ENCODE data around the gene ZBTB46. TPM values are rescaled to one million over a fixed set of nuclear protein-coding genes. Genes with fewer than 3 reads are reported as not detected.

ZBTB46 gene
- total RNA-seq, 1 donor from 2014 or later = 0.53 TPM

DNA sequence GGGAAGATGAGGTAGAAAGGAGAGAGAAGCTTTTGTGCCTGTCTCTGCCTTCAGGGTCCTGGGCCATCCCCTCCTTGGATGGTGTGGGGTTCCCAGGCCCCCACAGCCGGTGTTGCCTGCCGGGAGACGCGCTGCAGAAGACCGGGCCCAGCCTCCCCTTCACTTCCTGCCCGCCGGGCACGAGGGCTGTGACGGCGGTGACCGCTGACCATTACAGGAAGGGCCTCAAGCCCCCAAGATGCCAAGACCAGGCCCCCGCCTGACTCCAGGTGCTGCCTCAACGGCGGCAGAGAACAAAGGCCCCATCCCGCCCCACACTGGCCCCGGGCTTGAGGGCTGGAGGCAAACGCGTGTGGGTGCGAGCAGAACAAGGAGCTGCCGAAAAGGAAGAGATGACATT, 38.2 kb downstream of the ZBTB46 start:
- Histone ChIP-seq H3K4me3 (ENCODE audit: low read depth, low read length) (no peak overlapping the region), H3K36me3 (ENCODE audit: control insufficient read depth, insufficient read depth, low read length) (no peaks in the 10 kb centered on the region), H3K27me3 (ENCODE audit: control insufficient read depth, insufficient read depth, low read length) (peaks cover 1% of the 10 kb centered on the region)
- no peak for FAIRE-seq
- TF ChIP-seq, protein P1, sequence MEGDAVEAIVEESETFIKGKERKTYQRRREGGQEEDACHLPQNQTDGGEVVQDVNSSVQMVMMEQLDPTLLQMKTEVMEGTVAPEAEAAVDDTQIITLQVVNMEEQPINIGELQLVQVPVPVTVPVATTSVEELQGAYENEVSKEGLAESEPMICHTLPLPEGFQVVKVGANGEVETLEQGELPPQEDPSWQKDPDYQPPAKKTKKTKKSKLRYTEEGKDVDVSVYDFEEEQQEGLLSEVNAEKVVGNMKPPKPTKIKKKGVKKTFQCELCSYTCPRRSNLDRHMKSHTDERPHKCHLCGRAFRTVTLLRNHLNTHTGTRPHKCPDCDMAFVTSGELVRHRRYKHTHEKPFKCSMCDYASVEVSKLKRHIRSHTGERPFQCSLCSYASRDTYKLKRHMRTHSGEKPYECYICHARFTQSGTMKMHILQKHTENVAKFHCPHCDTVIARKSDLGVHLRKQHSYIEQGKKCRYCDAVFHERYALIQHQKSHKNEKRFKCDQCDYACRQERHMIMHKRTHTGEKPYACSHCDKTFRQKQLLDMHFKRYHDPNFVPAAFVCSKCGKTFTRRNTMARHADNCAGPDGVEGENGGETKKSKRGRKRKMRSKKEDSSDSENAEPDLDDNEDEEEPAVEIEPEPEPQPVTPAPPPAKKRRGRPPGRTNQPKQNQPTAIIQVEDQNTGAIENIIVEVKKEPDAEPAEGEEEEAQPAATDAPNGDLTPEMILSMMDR (IDR thresholded peaks at IDR 0.05; ENCODE audit: insufficient read depth, low read length, severe bottlenecking) = no peak
- no peak for DNase-seq (ENCODE audit: low read depth)

DNA sequence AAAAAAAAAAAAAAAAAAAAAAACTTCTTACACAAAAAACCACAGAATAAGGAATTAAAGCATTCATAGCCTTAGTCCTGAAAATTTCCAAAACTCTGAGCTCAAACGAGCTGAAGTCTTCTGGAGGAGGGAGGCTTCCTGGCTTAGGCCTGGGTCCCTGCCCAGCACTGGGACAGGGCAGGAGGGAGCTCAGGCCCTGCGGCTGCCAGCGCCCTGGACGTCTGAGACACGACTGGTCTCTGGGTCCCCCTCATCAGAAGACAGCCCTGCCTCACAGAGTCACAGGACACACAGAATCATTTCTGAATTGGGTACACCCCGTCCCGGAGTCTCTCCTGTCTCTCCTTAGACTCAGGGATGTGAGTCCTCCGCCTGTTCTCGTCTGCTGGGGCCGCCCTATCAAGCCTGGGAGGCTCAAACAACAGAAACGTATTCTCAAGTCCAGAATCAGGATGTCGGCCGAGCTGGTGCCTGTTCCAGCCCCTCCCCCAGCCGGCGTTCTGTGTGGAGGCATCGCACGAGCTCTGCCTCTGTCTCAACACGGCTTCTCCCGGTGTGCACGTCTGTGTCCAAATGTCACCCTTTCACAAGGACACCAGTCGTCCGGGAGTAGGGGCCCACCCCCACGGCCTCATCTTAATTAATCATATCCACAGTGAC, 39.4 kb downstream of the ZBTB46 start:
- no peak for FAIRE-seq
- H3K36me3 ChIP-seq (ENCODE audit: control insufficient read depth, insufficient read depth, low read length) = no peaks in the 10 kb centered on the region
- peaks cover 1% of the 10 kb centered on the region for H3K27me3 ChIP-seq (ENCODE audit: control insufficient read depth, insufficient read depth, low read length)
- H3K4me3 ChIP-seq (ENCODE audit: low read depth, low read length) = no peak overlapping the region
- TF ChIP-seq, protein P1 (IDR thresholded peaks at IDR 0.05; ENCODE audit: insufficient read depth, low read length, severe bottlenecking) = no peak
- no peak for DNase-seq (ENCODE audit: low read depth)

DNA sequence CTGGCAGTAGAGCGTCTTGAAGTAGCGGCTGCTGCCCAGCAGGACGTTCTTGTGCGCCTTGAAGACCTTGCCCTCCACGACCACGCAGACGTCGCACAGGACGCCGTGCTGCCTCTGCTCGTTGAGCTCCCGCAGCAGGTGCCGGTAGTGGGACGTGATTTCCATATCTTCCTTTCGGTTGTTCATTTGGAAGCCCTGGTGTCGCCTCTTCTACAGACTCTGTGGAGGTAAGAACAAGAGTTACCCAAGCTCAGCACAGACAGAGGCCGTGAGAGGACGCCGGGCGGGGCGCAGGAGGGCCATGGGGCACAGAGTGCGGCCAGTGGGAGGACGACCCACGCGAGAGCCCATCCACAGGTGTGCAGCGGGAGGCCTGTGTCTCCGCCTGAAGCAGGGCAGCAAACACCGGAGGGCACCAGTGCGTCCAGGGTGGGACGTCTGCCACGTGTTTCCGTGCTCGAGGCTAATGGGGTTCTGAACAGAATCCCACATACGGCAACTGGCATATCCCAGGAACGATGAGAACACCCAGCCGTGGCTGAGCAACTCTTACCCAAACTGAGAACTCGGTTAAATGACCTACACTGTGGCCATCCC, 40.4 kb downstream of the ZBTB46 start:
- peaks cover 1% of the 10 kb centered on the region for H3K27me3 ChIP-seq (ENCODE audit: control insufficient read depth, insufficient read depth, low read length)
- no peak for FAIRE-seq

DNA sequence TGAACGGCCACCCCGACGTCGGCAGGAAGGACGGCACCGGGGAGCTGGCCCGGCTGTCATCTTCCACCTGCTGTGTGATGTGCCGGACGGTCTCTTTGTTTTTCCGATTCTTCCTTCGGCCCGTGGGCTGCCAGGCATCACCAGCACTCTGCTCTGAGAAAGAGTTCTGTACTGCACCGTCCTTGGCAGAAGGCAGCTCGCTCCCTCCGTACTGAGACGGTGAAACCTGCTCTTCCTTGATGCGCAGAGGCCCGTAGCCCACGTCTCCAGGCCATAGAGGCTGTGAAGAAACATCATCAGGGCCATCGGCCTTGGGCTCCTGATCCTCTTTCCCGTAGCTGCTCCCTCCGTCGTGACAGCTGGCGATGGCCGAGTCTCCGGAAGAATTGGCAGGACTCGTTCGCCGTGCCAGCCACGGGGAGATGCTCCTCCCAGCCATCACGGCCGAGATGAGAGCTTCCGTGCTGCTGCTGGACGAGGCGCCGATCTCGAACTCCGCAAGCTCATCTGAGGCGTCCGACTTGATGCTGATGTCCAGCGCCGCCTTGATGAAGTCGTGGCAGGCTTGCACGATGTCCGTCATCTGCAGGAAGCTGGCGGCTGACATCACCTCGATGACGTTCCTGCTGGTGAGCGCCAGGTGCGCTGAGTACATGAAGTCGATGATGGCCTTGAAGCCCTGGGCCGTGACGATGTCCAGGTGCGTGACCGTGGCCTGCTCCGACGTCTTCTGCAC, 41.1 kb downstream of the ZBTB46 start:
- Histone ChIP-seq H3K36me3 (ENCODE audit: control insufficient read depth, insufficient read depth, low read length) (no peaks in the 10 kb centered on the region), H3K27me3 (ENCODE audit: control insufficient read depth, insufficient read depth, low read length) (peaks cover 1% of the 10 kb centered on the region), H3K4me3 (ENCODE audit: low read depth, low read length) (no peak overlapping the region)
- DNase-seq (ENCODE audit: low read depth) (no peak), FAIRE-seq (no peak)
- TF ChIP-seq, protein P1 (IDR thresholded peaks at IDR 0.05; ENCODE audit: insufficient read depth, low read length, severe bottlenecking) = no peak

More for the DNA sequence above, 40.4 kb downstream of the ZBTB46 start:
- TF ChIP-seq, protein P1 (IDR thresholded peaks at IDR 0.05; ENCODE audit: insufficient read depth, low read length, severe bottlenecking) = no peak
- DNase-seq (ENCODE audit: low read depth) = no peak
- no peak overlapping the region for H3K4me3 ChIP-seq (ENCODE audit: low read depth, low read length)
- no peaks in the 10 kb centered on the region for H3K36me3 ChIP-seq (ENCODE audit: control insufficient read depth, insufficient read depth, low read length)

DNA sequence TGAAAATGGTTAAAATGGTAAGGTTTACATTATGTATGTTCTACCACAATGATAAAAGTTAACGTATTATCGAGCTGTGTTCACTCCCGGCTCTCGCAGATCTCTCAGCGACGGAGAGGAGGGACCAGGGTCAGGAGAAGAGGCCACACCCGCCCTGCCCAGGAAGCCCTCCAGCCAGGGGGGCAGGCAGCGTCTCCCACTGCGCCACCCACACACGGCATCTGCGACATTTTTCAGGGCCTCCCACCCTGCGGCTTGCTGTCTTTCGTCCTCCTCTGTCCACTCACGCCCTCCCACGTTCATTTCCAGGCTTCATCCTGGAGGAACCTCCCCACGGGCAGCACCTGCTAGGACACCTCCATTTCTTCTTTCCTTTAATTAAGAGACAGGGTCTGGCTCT, 43.3 kb downstream of the ZBTB46 start:
- H3K36me3 ChIP-seq (ENCODE audit: control insufficient read depth, insufficient read depth, low read length) = no peaks in the 10 kb centered on the region
- DNase-seq (ENCODE audit: low read depth) (no peak), FAIRE-seq (no peak)
- no peak overlapping the region for H3K4me3 ChIP-seq (ENCODE audit: low read depth, low read length)
- peaks cover 1% of the 10 kb centered on the region for H3K27me3 ChIP-seq (ENCODE audit: control insufficient read depth, insufficient read depth, low read length)
- TF ChIP-seq, protein P1 (IDR thresholded peaks at IDR 0.05; ENCODE audit: insufficient read depth, low read length, severe bottlenecking) = no peak
